IPS-20b (cell line): ENCODE results near the gene NAA15.
A peak's percentile ranks its signal among the peaks of the same experiment; 100 is the strongest.
"Not testable (repeated sequence)": the region's sequence is repeated elsewhere in the genome, so short reads cannot be mapped to it uniquely, and the experiment has no call there.

ENCODE experiments used
- H3K27ac ChIP-seq: one replicate; pipeline ENCODE4 v1.5.1; 2013; ENCODE audit warnings: low read length
- H3K27me3 ChIP-seq: 2 replicates; pipeline ENCODE4 v1.6.1; 2013; ENCODE audit warnings: mild to moderate bottlenecking, low read length, inconsistent platforms; ENCODE audit not compliant: insufficient read depth
- H3K36me3 ChIP-seq: 2 replicates; pipeline ENCODE4 v1.6.1; 2013; ENCODE audit warnings: low read depth, mild to moderate bottlenecking, inconsistent platforms, low read length, moderate library complexity; ENCODE audit not compliant: insufficient read depth
- H3K4me1 ChIP-seq: 2 replicates; pipeline ENCODE4 v1.6.1; 2013; ENCODE audit warnings: mild to moderate bottlenecking, control low read depth, inconsistent platforms, low read length, moderate library complexity; ENCODE audit not compliant: insufficient read depth
- H3K4me3 ChIP-seq: 2 replicates; pipeline ENCODE4 v1.5.1; 2013; ENCODE audit warnings: mild to moderate bottlenecking, low read length, inconsistent platforms
- H3K9ac ChIP-seq: 2 replicates; pipeline ENCODE4 v1.6.1; 2013; ENCODE audit warnings: low read depth, mild to moderate bottlenecking, inconsistent platforms, low read length, moderate library complexity
- H3K9me3 ChIP-seq: 2 replicates; pipeline ENCODE4 v1.6.1; 2013; ENCODE audit warnings: mild to moderate bottlenecking, low read depth, low read length, inconsistent platforms; ENCODE audit not compliant: insufficient read depth

The NAA15 gene

DNA sequence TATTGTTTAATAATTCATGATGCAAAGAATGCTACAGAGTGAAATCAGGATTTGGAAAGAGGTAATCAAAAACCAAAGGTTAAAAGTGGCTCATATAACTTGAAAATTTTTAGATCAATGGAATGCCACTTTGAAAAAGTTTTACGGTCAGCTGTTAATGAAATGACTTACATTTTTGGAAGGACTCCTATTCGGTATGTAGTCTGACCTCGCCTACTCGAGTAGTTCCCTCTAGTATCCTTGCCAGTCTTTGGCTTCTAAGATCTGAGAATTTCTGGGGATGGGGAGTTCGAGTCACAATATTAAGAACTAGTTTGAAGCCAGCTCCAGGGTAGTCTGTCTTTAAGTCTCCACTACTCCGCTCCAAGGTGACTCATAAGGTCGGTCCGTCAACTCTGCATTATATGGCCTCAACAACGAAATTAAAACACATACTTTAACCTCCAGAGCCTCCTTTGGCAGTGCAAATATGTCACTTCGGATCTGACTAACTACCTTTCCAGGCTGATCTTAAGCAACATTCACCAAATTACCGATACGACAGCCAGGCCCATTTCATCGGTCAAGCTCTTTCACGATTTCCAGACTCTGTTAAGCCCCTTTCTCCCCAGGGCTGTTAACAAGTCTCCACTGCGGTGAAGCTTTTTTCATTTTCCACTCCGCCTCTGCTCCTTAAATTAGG is 733 bp upstream of the NAA15 start:
- H3K4me1 ChIP-seq, result peaks cover 15% of the 10 kb centered on the region; the same call in 1 of the 2 replicates
- H3K4me3 ChIP-seq, result peak overlapping the region; percentile 78
- peaks cover 6% of the 10 kb centered on the region for H3K9me3 ChIP-seq
- no peaks in the 10 kb centered on the region for H3K27me3 ChIP-seq
- H3K27ac ChIP-seq, result peak overlapping the region; percentile 30
- peaks cover 16% of the 10 kb centered on the region for H3K36me3 ChIP-seq
- H3K9ac ChIP-seq, result peak overlapping the region; percentile 84

GRCh38 chr4:139301821-139302611 is 711 bp downstream of the NAA15 start, which contains the start of gene NDUFC1:
Gene NDUFC1 (minus strand): TSS chr4:139302477. CDS start chr4:139295798, 6,679 bp downstream.
- no peaks in the 10 kb centered on the region for H3K27me3 ChIP-seq
- peaks cover 10% of the 10 kb centered on the region; the same call in 1 of the 2 replicates for H3K4me1 ChIP-seq
- H3K4me3 ChIP-seq, result peak within 1 kb of the TSS; percentile 78
- peaks cover 22% of the 10 kb centered on the region for H3K36me3 ChIP-seq
- H3K9me3 ChIP-seq, result peaks cover 6% of the 10 kb centered on the region
- H3K27ac ChIP-seq, result peak within 1 kb of the TSS; percentile 87
- H3K9ac ChIP-seq, result peak within 1 kb of the TSS; percentile 84

DNA sequence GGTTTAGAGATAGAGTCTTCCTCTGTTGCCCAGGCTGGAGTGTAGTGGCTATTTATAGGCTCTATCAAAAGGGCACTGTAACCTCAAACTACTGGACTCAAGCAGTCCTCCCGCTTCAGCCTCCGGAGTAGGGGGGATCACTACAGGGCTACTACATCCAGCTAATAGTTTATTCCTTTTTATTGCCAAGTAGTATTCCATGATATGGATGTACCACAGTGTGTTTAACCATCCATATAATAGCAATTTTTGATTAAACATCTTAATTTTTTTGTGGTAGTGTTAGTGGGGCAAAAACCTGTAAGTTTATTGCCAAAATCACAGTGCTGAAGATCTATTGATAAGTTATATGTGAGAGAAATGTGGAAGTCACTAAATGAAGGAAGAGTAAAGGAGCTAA is 3.6 kb downstream of the NAA15 start:
- H3K4me1 ChIP-seq, result peaks cover 9% of the 10 kb centered on the region; the same call in 1 of the 2 replicates
- no peaks in the 10 kb centered on the region for H3K27me3 ChIP-seq
- H3K9me3 ChIP-seq, result peaks cover 6% of the 10 kb centered on the region
- peaks cover 27% of the 10 kb centered on the region for H3K36me3 ChIP-seq
- no peak overlapping the region for H3K9ac ChIP-seq
- H3K4me3 ChIP-seq, result no peak overlapping the region
- no peak overlapping the region for H3K27ac ChIP-seq

DNA sequence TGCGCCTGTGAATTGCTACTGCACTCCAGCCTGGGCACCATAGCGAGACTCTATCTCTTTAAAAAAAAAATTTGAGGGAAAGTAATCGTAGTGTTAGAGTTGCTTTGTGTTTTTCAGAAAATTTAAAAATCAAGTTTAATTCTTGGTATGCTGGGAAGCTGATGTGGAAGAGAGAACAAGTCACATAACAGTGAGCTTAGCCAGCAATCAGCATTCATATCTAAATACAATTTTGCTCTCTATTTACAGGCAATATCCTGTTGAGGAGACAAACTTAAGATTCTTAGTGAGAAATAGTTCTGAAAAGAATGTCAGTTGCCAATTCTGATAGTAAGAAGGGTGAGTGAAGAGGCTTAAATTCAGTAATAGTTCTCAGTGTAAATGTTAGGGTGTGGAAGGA is 10.6 kb downstream of the NAA15 start:
- H3K36me3 ChIP-seq, result peaks cover 5% of the 10 kb centered on the region; the same call in 1 of the 2 replicates
- H3K9ac ChIP-seq, result no peak overlapping the region
- no peak overlapping the region for H3K27ac ChIP-seq

GRCh38 chr4:139312552-139313332 is 11.4 kb downstream of the NAA15 start:
- no peak overlapping the region for H3K27ac ChIP-seq
- H3K4me1 ChIP-seq, result peaks cover 28% of the 10 kb centered on the region
- H3K4me3 ChIP-seq, result no peak overlapping the region
- no peaks in the 10 kb centered on the region for H3K27me3 ChIP-seq
- no peaks in the 10 kb centered on the region for H3K9me3 ChIP-seq
- peaks cover 5% of the 10 kb centered on the region; the same call in 1 of the 2 replicates for H3K36me3 ChIP-seq
- H3K9ac ChIP-seq, result peak overlapping the region; percentile 46; the same call in 1 of the 2 replicates

More for the DNA sequence above, 10.6 kb downstream of the NAA15 start:
- H3K9me3 ChIP-seq, result no peaks in the 10 kb centered on the region
- no peak overlapping the region for H3K4me3 ChIP-seq
- peaks cover 28% of the 10 kb centered on the region for H3K4me1 ChIP-seq
- H3K27me3 ChIP-seq, result no peaks in the 10 kb centered on the region

GRCh38 chr4:139313414-139313813 is 12.1 kb downstream of the NAA15 start:
- not testable (repeated sequence) for H3K9me3 ChIP-seq, H3K27me3 ChIP-seq, H3K4me3 ChIP-seq, H3K36me3 ChIP-seq, H3K27ac ChIP-seq
- Histone ChIP-seq H3K4me1 (peaks cover 28% of the 10 kb centered on the region), H3K9ac (peak overlapping the region; percentile 46; the same call in 1 of the 2 replicates)

- Histone ChIP-seq H3K27me3 (no peaks in the 10 kb centered on the region), H3K9ac (no peak overlapping the region), H3K27ac (no peak overlapping the region), H3K36me3 (no peaks in the 10 kb centered on the region), H3K4me3 (peak overlapping the region; percentile 19; the same call in 1 of the 2 replicates), H3K4me1 (peaks cover 28% of the 10 kb centered on the region), H3K9me3 (no peaks in the 10 kb centered on the region)
Measured at GRCh38 chr4:139314047-139314800, 12.9 kb downstream of the NAA15 start.

GRCh38 chr4:139315221-139315675 is 13.9 kb downstream of the NAA15 start:
- Histone ChIP-seq H3K27me3 (no peaks in the 10 kb centered on the region), H3K9me3 (no peaks in the 10 kb centered on the region), H3K9ac (no peak overlapping the region), H3K4me3 (no peak overlapping the region), H3K4me1 (peaks cover 28% of the 10 kb centered on the region), H3K36me3 (no peaks in the 10 kb centered on the region), H3K27ac (no peak overlapping the region)

GRCh38 chr4:139316733-139317132 is 15.4 kb downstream of the NAA15 start:
- H3K4me1 ChIP-seq, result peaks cover 28% of the 10 kb centered on the region
- no peaks in the 10 kb centered on the region for H3K36me3 ChIP-seq

GRCh38 chr4:139317635-139318034 is 16.3 kb downstream of the NAA15 start:
- H3K27ac ChIP-seq, result no peak overlapping the region
- H3K9ac ChIP-seq, result no peak overlapping the region
- H3K4me1 ChIP-seq, result peaks cover 28% of the 10 kb centered on the region
- H3K27me3 ChIP-seq, result no peaks in the 10 kb centered on the region
- H3K9me3 ChIP-seq, result no peaks in the 10 kb centered on the region
- no peaks in the 10 kb centered on the region for H3K36me3 ChIP-seq
- no peak overlapping the region for H3K4me3 ChIP-seq

More at GRCh38 chr4:139316733-139317132, 15.4 kb downstream of the NAA15 start:
- Histone ChIP-seq H3K27me3 (no peaks in the 10 kb centered on the region), H3K27ac (no peak overlapping the region), H3K4me3 (no peak overlapping the region), H3K9ac (no peak overlapping the region), H3K9me3 (no peaks in the 10 kb centered on the region)

- H3K27ac ChIP-seq, result no peak overlapping the region
- H3K4me3 ChIP-seq, result no peak overlapping the region
- H3K9me3 ChIP-seq, result no peaks in the 10 kb centered on the region
- no peaks in the 10 kb centered on the region for H3K27me3 ChIP-seq
- H3K36me3 ChIP-seq, result no peaks in the 10 kb centered on the region
- H3K9ac ChIP-seq, result no peak overlapping the region
- peaks cover 20% of the 10 kb centered on the region; the same call in 1 of the 2 replicates for H3K4me1 ChIP-seq
Measured at GRCh38 chr4:139319571-139319970, 18.3 kb downstream of the NAA15 start.
